Suprapubic skin (tissue), 3 donors: ENCODE results near the gene CYTH1.

ENCODE experiments used
- CTCF ChIP-seq, 2 donors: fragments of 200-600 bp in 1 of 2; fragments of 450-650 bp in 1 of 2; sonication (generic) in 1 of 2; IDR thresholded peaks; one replicate each; pipeline ENCODE4 v1.5.1; 2016 to 2019; ENCODE audit warnings: antibody characterized with exemption in 2 of 2, mild to moderate bottlenecking in 1 of 2, moderate library complexity in 1 of 2
- POLR2A ChIP-seq, 2 donors: fragments of 450-650 bp; IDR thresholded peaks; one replicate each; pipeline ENCODE4 v1.6.1; 2017; ENCODE audit warnings: antibody characterized with exemption in 2 of 2, mild to moderate bottlenecking in 2 of 2, moderate library complexity in 2 of 2

- TF ChIP-seq CTCF (IDR thresholded peaks at IDR 0.05) (no peak), POLR2A (IDR thresholded peaks at IDR 0.05) (no peak)
Measured at GRCh38 chr17:78783711-78784324, 1.7 kb upstream of the CYTH1 start.
